IMR-90 (cell line): ENCODE data around the gene BRF1. TPM values are rescaled to one million over a fixed set of nuclear protein-coding genes. Genes with fewer than 3 reads are reported as not detected.

Experiments
- ATAC-seq: fragments of 200-7000 bp; cut with Tn5 transposase; 2 replicates; pipeline ENCODE4 v1.9.1; 2020; ENCODE audit warnings: low read depth, mild to moderate bottlenecking, moderate library complexity
- BruUV-seq: library from RNA; stranded (reverse); fragments of 400-500 nt; replicated peaks from 2 replicates; lab custom pipeline; 2021; lab: Mats Ljungman, UMichigan
- CTCF ChIA-PET: fragments of 300-600 bp; formaldehyde crosslinking; extraction: SDS; loops from one replicate; lab custom pipeline; 2021; ENCODE audit warnings: antibody characterized with exemption; lab: Yijun Ruan, JAX
- POLR2A ChIA-PET: fragments of 300-600 bp; sonication (Branson Sonifier 250); formaldehyde crosslinking; loops from one replicate; lab custom pipeline; 2022; ENCODE audit warnings: antibody characterized with exemption; ENCODE audit not compliant: unreplicated experiment; lab: Charles Lee
- DNase-seq: peaks from one replicate; pipeline ENCODE4 v3.0.0; 2013
- H2AFZ ChIP-seq: replicated peaks from 2 replicates; pipeline ENCODE3; 2013; ENCODE audit warnings: low read length, mild to moderate bottlenecking; ENCODE audit not compliant: poor library complexity
- H2AK5ac ChIP-seq: 2 replicates; pipeline ENCODE4 v1.6.1; 2013; ENCODE audit warnings: low read depth, low read length, inconsistent platforms
- H2AK9ac ChIP-seq: replicated peaks from 2 replicates; pipeline ENCODE3; 2013; ENCODE audit warnings: mild to moderate bottlenecking, low read depth, low read length, moderate library complexity; ENCODE audit not compliant: poor library complexity
- H2BK120ac ChIP-seq: 2 replicates; pipeline ENCODE4 v1.6.1; 2013; ENCODE audit warnings: low read depth, low read length, inconsistent platforms
- H2BK15ac ChIP-seq: 3 replicates; pipeline ENCODE4 v1.6.1; 2013; ENCODE audit warnings: low read depth, low read length, inconsistent platforms
- H2BK20ac ChIP-seq: 2 replicates; pipeline ENCODE4 v1.6.1; 2013; ENCODE audit warnings: low read depth, mild to moderate bottlenecking, inconsistent platforms, low read length, moderate library complexity
- H2BK5ac ChIP-seq: 2 replicates; pipeline ENCODE4 v1.6.1; 2013; ENCODE audit warnings: mild to moderate bottlenecking, low read depth, low read length, inconsistent platforms; ENCODE audit not compliant: poor library complexity, severe bottlenecking
- H3K14ac ChIP-seq: replicated peaks from 2 replicates; pipeline ENCODE4 v1.6.1; 2013; ENCODE audit warnings: low read depth, low read length, inconsistent platforms
- H3K18ac ChIP-seq: 2 replicates; pipeline ENCODE4 v1.6.1; 2013; ENCODE audit warnings: low read depth, low read length, control low read depth
- H3K23ac ChIP-seq: 2 replicates; pipeline ENCODE4 v1.6.1; 2013; ENCODE audit warnings: low read depth, low read length, inconsistent platforms
- H3K27ac ChIP-seq: 2 replicates; pipeline ENCODE4 v1.5.1; 2013; ENCODE audit warnings: mild to moderate bottlenecking, control low read depth, low read length; ENCODE audit not compliant: insufficient read depth
- H3K27me3 ChIP-seq: 2 replicates; pipeline ENCODE4 v1.6.1; 2013; ENCODE audit warnings: low read length; ENCODE audit not compliant: control insufficient read depth, insufficient read depth
- H3K36me3 ChIP-seq: 2 replicates; pipeline ENCODE4 v1.6.1; 2013; ENCODE audit warnings: low read length, mixed read lengths; ENCODE audit not compliant: control insufficient read depth, insufficient read depth
- H3K4ac ChIP-seq: 2 replicates; pipeline ENCODE4 v1.6.1; 2013; ENCODE audit warnings: low read depth, low read length, inconsistent platforms
- H3K4me1 ChIP-seq: 2 replicates; pipeline ENCODE4 v1.6.1; 2013; ENCODE audit warnings: low read length, mixed read lengths; ENCODE audit not compliant: control insufficient read depth, insufficient read depth
- H3K4me2 ChIP-seq: 2 replicates; pipeline ENCODE4 v1.6.1; 2013; ENCODE audit warnings: low read depth, mild to moderate bottlenecking, control low read depth, low read length, moderate library complexity
- H3K4me3 ChIP-seq: 2 replicates; pipeline ENCODE4 v1.5.1; 2013; ENCODE audit warnings: low read depth, mild to moderate bottlenecking, control low read depth, low read length, moderate library complexity; ENCODE audit not compliant: insufficient read depth
- H3K56ac ChIP-seq: 2 replicates; pipeline ENCODE4 v1.6.1; 2013; ENCODE audit warnings: low read length, inconsistent platforms; ENCODE audit not compliant: insufficient read depth; ENCODE audit errors: extremely low read depth
- H3K79me1 ChIP-seq, 2 experiments: 2 replicates each; pipeline ENCODE4 v1.6.1; 2013; ENCODE audit warnings: low read length in 2 of 2, inconsistent platforms in 1 of 2, low read depth in 1 of 2
- H3K9ac ChIP-seq: 2 replicates; pipeline ENCODE4 v1.6.1; 2013; ENCODE audit warnings: low read depth, low read length, control low read depth
- H3K9me1 ChIP-seq: 2 replicates; pipeline ENCODE4 v1.6.1; 2013; ENCODE audit warnings: low read length, inconsistent platforms; ENCODE audit not compliant: insufficient read depth
- H3K9me3 ChIP-seq: 2 replicates; pipeline ENCODE4 v1.6.1; 2013; ENCODE audit warnings: low read length; ENCODE audit not compliant: control insufficient read depth, insufficient read depth
- H4K20me1 ChIP-seq: 2 replicates; pipeline ENCODE4 v1.6.1; 2013; ENCODE audit warnings: low read length, inconsistent platforms; ENCODE audit not compliant: insufficient read depth
- H4K5ac ChIP-seq: 2 replicates; pipeline ENCODE4 v1.6.1; 2013; ENCODE audit warnings: mild to moderate bottlenecking, low read depth, low read length, control low read depth
- H4K8ac ChIP-seq, 2 experiments: 2 replicates each; pipeline ENCODE4 v1.6.1; 2013; ENCODE audit warnings: low read depth in 2 of 2, low read length in 2 of 2, control low read depth in 1 of 2, inconsistent platforms in 1 of 2
- H4K91ac ChIP-seq: 2 replicates; pipeline ENCODE4 v1.6.1; 2013; ENCODE audit warnings: low read depth, low read length, inconsistent platforms; ENCODE audit not compliant: insufficient read depth
- CTCF ChIP-seq: conservative IDR thresholded peaks from 2 replicates; pipeline ENCODE4 v1.5.1; 2012; ENCODE audit warnings: mild to moderate bottlenecking, low read depth, low read length, improper control_type of control experiment
- USF2 ChIP-seq: fragments of 150-350 bp; IDR thresholded peaks from 2 replicates; pipeline ENCODE4 v1.6.1; 2017; ENCODE audit warnings: mild to moderate bottlenecking, antibody characterized with exemption, low read length, low read depth
- WGBS, 2 experiments: methylation state at CpG; one replicate each; pipeline versions ENCODE4 v1.1.5 to v1.1.7; 2013; ENCODE audit warnings: missing lambda C conversion rate in 2 of 2; ENCODE audit not compliant: insufficient read length in 1 of 2; ENCODE audit errors: extremely low coverage in 2 of 2; 5-methylcytosine and 5-hydroxymethylcytosine counted together
- dilution Hi-C: fragments of 300-500 bp; cut with HindIII; formaldehyde crosslinking; loops from one replicate; pipeline ENCODE4 v1.14.3; 2018; ENCODE audit warnings: low sequenced_read_pairs; ENCODE audit not compliant: unreplicated experiment
- in situ Hi-C: fragments of 300-500 bp; cut with MboI; formaldehyde crosslinking; loops from 3 replicates; pipeline ENCODE4 v1.14.3; 2019; ENCODE audit warnings: low sequenced_read_pairs, inconsistent platforms, mixed read lengths
- intact Hi-C: fragments of 100-400 bp; cut with micrococcal nuclease; formaldehyde crosslinking; loops from 2 replicates; pipeline ENCODE4 v1.10.0; 2022
- polyA plus RNA-seq, 3 experiments: library from polyadenylated mRNA; depleted of rRNA; stranded (reverse); fragments of >200 nt; gene quantifications; 2 replicates each; pipeline ENCODE4 v1.2.3, GENCODE V29; 2012; ENCODE audit warnings: low replicate concordance in 1 of 3
- total RNA-seq: library from RNA; depleted of rRNA; stranded (reverse); fragments of >200 nt; gene quantifications from 2 replicates; pipeline ENCODE4 v1.2.3, GENCODE V29; 2012

BRF1 gene
- total and polyA plus RNA-seq, 2 of the 4 experiments (the other 2 are of a cell fraction), result 12.4 to 16.7 TPM

- no TSS peak for BruUV-seq
- in situ Hi-C loops, result loop anchor here (5.0 kb wide), 1 partner anchor 82 kb away; no protein-coding TSS in a partner anchor
- CTCF ChIA-PET, result interaction anchor here (0.6 kb wide), 1 partner anchor 69 kb away, joined by 3 read pairs; no protein-coding TSS in a partner anchor
Observed at GRCh38 chr14:105200074-105200473, 100.7 kb downstream of the BRF1 start.

More at GRCh38 chr14:105200074-105200473, 100.7 kb downstream of the BRF1 start:
- Histone ChIP-seq H3K27ac (no peak overlapping the region), H4K8ac (no peak overlapping the region), H3K4ac (no peak overlapping the region), H3K9ac (no peak overlapping the region), H3K4me3 (no peak overlapping the region), H3K9me3 (no peaks in the 10 kb centered on the region), H3K9me1 (no peaks in the 10 kb centered on the region), H3K79me1 (no peaks in the 10 kb centered on the region), H3K23ac (no peak overlapping the region), H2AK9ac (peak overlapping the region; percentile 42), H3K27me3 (peaks cover 34% of the 10 kb centered on the region), H4K20me1 (peaks cover 9% of the 10 kb centered on the region), H4K91ac (no peak overlapping the region), H3K36me3 (no peaks in the 10 kb centered on the region), H3K4me2 (no peak overlapping the region), H2BK5ac (no peak overlapping the region), H3K18ac (no peak overlapping the region), H2BK20ac (no peak overlapping the region), H2AFZ (no peak overlapping the region), H2BK120ac (no peak overlapping the region), H3K56ac (no peak overlapping the region), H4K5ac (no peak overlapping the region), H3K4me1 (peaks cover 3% of the 10 kb centered on the region; the same call in 1 of the 2 replicates), H2AK5ac (no peak overlapping the region), H2BK15ac (no peak overlapping the region), H3K14ac (no peak overlapping the region)
- TF ChIP-seq USF2, result no peak
- TF ChIP-seq CTCF, result peak; percentile 11; the same call in 1 of the 2 replicates
- intact Hi-C loops (no loop called here), dilution Hi-C loops (no loop called here)
- WGBS, 2 experiments, result 70% methylated on average over 2 of the region's 10 CpGs; no CpG with 5 or more reads in 1 of the 2 experiments
- POLR2A ChIA-PET, result no interaction called here
- DNase-seq, result no peak
- no peak for ATAC-seq
